ENCODE results near the gene ACACA.

DNA sequence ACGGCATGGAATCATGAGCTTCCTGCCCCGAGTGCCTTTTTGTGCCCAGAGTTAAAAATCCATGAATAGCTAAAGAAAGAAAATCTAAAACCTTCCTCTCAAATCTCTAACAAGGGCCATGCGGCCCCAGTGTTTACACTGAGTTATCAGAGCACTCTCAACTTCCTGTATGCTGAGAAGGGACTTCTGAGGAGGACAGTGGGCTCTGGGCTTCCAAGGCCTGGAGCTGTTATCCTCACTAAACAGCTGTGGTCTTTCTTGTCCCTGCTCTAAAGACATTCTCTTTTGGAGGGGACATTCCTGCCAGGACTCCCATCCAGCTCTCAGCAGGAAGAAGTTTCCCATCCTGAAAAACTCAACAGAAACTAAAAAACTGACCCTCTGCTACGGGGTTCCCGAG is 322.3 kb downstream of the ACACA start:
- no peak for TF ChIP-seq ZFP3 (CRISPR knock-in tag; IDR thresholded peaks at IDR 0.05)
- no peak for TF ChIP-seq RARB (CRISPR knock-in tag; IDR thresholded peaks at IDR 0.05)
- TF ChIP-seq, protein P1, sequence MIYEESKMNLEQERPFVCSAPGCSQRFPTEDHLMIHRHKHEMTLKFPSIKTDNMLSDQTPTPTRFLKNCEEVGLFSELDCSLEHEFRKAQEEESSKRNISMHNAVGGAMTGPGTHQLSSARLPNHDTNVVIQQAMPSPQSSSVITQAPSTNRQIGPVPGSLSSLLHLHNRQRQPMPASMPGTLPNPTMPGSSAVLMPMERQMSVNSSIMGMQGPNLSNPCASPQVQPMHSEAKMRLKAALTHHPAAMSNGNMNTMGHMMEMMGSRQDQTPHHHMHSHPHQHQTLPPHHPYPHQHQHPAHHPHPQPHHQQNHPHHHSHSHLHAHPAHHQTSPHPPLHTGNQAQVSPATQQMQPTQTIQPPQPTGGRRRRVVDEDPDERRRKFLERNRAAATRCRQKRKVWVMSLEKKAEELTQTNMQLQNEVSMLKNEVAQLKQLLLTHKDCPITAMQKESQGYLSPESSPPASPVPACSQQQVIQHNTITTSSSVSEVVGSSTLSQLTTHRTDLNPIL (CRISPR knock-in tag; IDR thresholded peaks at IDR 0.05; ENCODE audit: low read depth): no peak
